HepG2 (cell line): ENCODE data around the gene SNX27. TPM values are rescaled to one million over a fixed set of nuclear protein-coding genes. Genes with fewer than 3 reads are reported as not detected.

ENCODE experiments used
- ATAC-seq: fragments of 200-7000 bp; cut with Tn5 transposase; 3 replicates; pipeline ENCODE4 v1.9.1; 2020; ENCODE audit warnings: mild to moderate bottlenecking, moderate library complexity
- BruUV-seq: library from RNA; stranded (reverse); fragments of 400-500 nt; replicated peaks from 2 replicates; lab custom pipeline; 2021; lab: Mats Ljungman, UMichigan
- CTCF ChIA-PET: fragments of 300-600 bp; formaldehyde crosslinking; extraction: SDS; loops from one replicate; lab custom pipeline; 2021; ENCODE audit warnings: low total read pairs, inconsistent platforms, low intra/inter-chr PET ratio; lab: Yijun Ruan, JAX
- POLR2A ChIA-PET: fragments of 350-600 bp; sonication (Branson Sonifier 250); formaldehyde crosslinking; loops from one replicate; lab custom pipeline; 2020; ENCODE audit warnings: antibody characterized with exemption, inconsistent platforms; lab: Yijun Ruan, JAX
- DNase-seq: peaks from one replicate; pipeline ENCODE4 v3.0.0-alpha.2; 2015; ENCODE audit warnings: low spot score
- FAIRE-seq: peaks from 3 replicates; lab custom pipeline; 2011; peaks lifted over from hg19 to GRCh38; lab: Jason Lieb, UNC
- H2AFZ ChIP-seq: one replicate; pipeline ENCODE4 v1.6.1; 2011; ENCODE audit warnings: low read length, inconsistent platforms
- H3K27ac ChIP-seq: fragments of 300-600 bp; 3 replicates; pipeline ENCODE4 v1.8.0; 2011; ENCODE audit warnings: mixed run types, mild to moderate bottlenecking, mixed read lengths, low read length, inconsistent platforms; ENCODE audit not compliant: insufficient read depth; ENCODE audit errors: extremely low read length
- H3K27me3 ChIP-seq, 2 experiments: fragments of 200-600 bp in 1 of 2; 2 replicates in 1 of 2; 3 replicates in 1 of 2; pipeline versions ENCODE4 v1.6.0 to v1.8.0; 2011; ENCODE audit warnings: low read length in 2 of 2, mild to moderate bottlenecking in 2 of 2, moderate library complexity in 2 of 2, inconsistent platforms in 1 of 2; ENCODE audit not compliant: insufficient read depth in 2 of 2, control insufficient read depth in 1 of 2
- H3K36me3 ChIP-seq, 2 experiments: fragments of 200-600 bp in 1 of 2; replicated peaks in 1 of 2; 2 replicates in 1 of 2; 3 replicates in 1 of 2; pipeline versions ENCODE4 v1.5.1 to v1.8.0; 2011; ENCODE audit warnings: low read length in 2 of 2, inconsistent platforms in 1 of 2; ENCODE audit not compliant: insufficient read depth in 2 of 2, control insufficient read depth in 1 of 2
- H3K4me1 ChIP-seq: 2 replicates; pipeline ENCODE4 v1.5.1; 2012; ENCODE audit warnings: low read length, inconsistent platforms; ENCODE audit not compliant: insufficient read depth
- H3K4me2 ChIP-seq: 2 replicates; pipeline ENCODE4 v1.6.0; 2011; ENCODE audit warnings: low read depth, low read length, inconsistent platforms
- H3K4me3 ChIP-seq, 3 experiments: fragments of 200-600 bp in 1 of 3; sonication (generic), shearing (Covaris generic) in 1 of 3; replicated peaks in 1 of 3; 2 replicates each; pipeline ENCODE4 v1.5.1; 2011 to 2016; ENCODE audit warnings: low read length in 3 of 3, inconsistent platforms in 2 of 3, low read depth in 2 of 3, mild to moderate bottlenecking in 2 of 3, control low read depth in 1 of 3, mixed read lengths in 1 of 3; ENCODE audit not compliant: insufficient read depth in 1 of 3
- H3K79me2 ChIP-seq: one replicate; pipeline ENCODE4 v1.6.1; 2011; ENCODE audit warnings: low read length, inconsistent platforms; ENCODE audit not compliant: insufficient read depth
- H3K9ac ChIP-seq: 2 replicates; pipeline ENCODE4 v1.6.0; 2011; ENCODE audit warnings: mild to moderate bottlenecking, low read depth, low read length, inconsistent platforms; ENCODE audit not compliant: insufficient read depth
- H3K9me3 ChIP-seq: 2 replicates; pipeline ENCODE4 v1.5.1; 2012; ENCODE audit warnings: mild to moderate bottlenecking, low read length
- H4K20me1 ChIP-seq: 2 replicates; pipeline ENCODE4 v1.6.0; 2011; ENCODE audit warnings: inconsistent platforms, mild to moderate bottlenecking, low read length, moderate library complexity; ENCODE audit not compliant: insufficient read depth
- DZIP1 ChIP-seq: sonication (generic); formaldehyde crosslinking; IDR thresholded peaks from 2 replicates; pipeline ENCODE4 v1.5.0; 2020; ENCODE audit warnings: mild to moderate bottlenecking, missing genetic modification reagents
- GMEB1 ChIP-seq: sonication (generic); formaldehyde crosslinking; IDR thresholded peaks from 2 replicates; pipeline ENCODE4 v1.5.1; 2020; ENCODE audit warnings: missing genetic modification reagents, mild to moderate bottlenecking, borderline replicate concordance
- MEIS1 ChIP-seq: sonication (generic); formaldehyde crosslinking; IDR thresholded peaks from 2 replicates; pipeline ENCODE4 v1.9.0; 2021; ENCODE audit warnings: mild to moderate bottlenecking, missing genetic modification reagents, moderate library complexity, borderline replicate concordance
- PHF20 ChIP-seq: sonication (generic); formaldehyde crosslinking; IDR thresholded peaks from 2 replicates; pipeline ENCODE4 v1.5.0; 2020; ENCODE audit warnings: mild to moderate bottlenecking, missing genetic modification reagents
- PITX1 ChIP-seq: sonication (generic); formaldehyde crosslinking; IDR thresholded peaks from 2 replicates; pipeline ENCODE4 v1.5.1; 2020; ENCODE audit warnings: mild to moderate bottlenecking, missing genetic modification reagents
- PRPF4 ChIP-seq: fragments of 200-400 bp; formaldehyde crosslinking; IDR thresholded peaks from 2 replicates; pipeline ENCODE4 v1.6.1; 2016; ENCODE audit warnings: low read length, low read depth; ENCODE audit not compliant: poor library complexity, severe bottlenecking
- SNRNP70 ChIP-seq: fragments of 200-400 bp; formaldehyde crosslinking; IDR thresholded peaks from 2 replicates; pipeline ENCODE4 v1.6.1; 2017; ENCODE audit warnings: mild to moderate bottlenecking, low read depth, low read length, moderate library complexity
- ZHX2 ChIP-seq, 2 experiments: sonication (generic) in 1 of 2; formaldehyde crosslinking in 1 of 2; IDR thresholded peaks; 2 replicates each; pipeline versions ENCODE4 v1.6.1 to v1.9.0; 2014 to 2022; ENCODE audit warnings: antibody characterized with exemption in 1 of 2, borderline replicate concordance in 1 of 2, inconsistent platforms in 1 of 2, low read depth in 1 of 2, missing genetic modification reagents in 1 of 2
- ZNF18 ChIP-seq: sonication (generic); formaldehyde crosslinking; IDR thresholded peaks from 2 replicates; pipeline ENCODE4 v1.8.0; 2022; ENCODE audit warnings: mild to moderate bottlenecking, missing genetic modification reagents; ENCODE audit not compliant: insufficient replicate concordance
- WGBS: methylation state at CpG from one replicate; pipeline ENCODE4 v1.1.6; 2017; ENCODE audit warnings: low lambda C conversion rate; 5-methylcytosine and 5-hydroxymethylcytosine counted together
- in situ Hi-C: cut with HindIII; loops from 2 replicates; pipeline ENCODE4 v1.10.0; 2017; ENCODE audit warnings: low pct_unique_long_range_greater_than_20kb; ENCODE audit not compliant: extremely low pct_ligation_motif_present
- intact Hi-C: fragments of 100-400 bp; cut with micrococcal nuclease; formaldehyde crosslinking; loops from one replicate; pipeline ENCODE4 v1.10.0; 2022; ENCODE audit not compliant: unreplicated experiment
- polyA plus RNA-seq, 8 experiments: library from polyadenylated mRNA; depleted of rRNA in 3 of 8; stranded (reverse) in 7 of 8; unstranded in 1 of 8; fragments of >200 nt; fragmentation: Illumina TruSeq in 4 of 8; extraction: Trizol in 4 of 8; gene quantifications; 2 replicates each; pipeline versions ENCODE4 v1.2.1 to v1.2.3, GENCODE V29; 2011 to 2016; ENCODE audit warnings: low read depth in 4 of 8, missing spikeins in 1 of 8, mixed read lengths in 1 of 8; ENCODE audit not compliant: insufficient read depth in 1 of 8
- total RNA-seq, 5 experiments: library from RNA; depleted of rRNA; stranded (reverse); fragments of >200 nt; fragmentation: Illumina TruSeq; extraction: Trizol; gene quantifications; 2 replicates each; pipeline ENCODE4 v1.2.3, GENCODE V29; 2016; ENCODE audit warnings: low read depth in 1 of 5

Gene SNX27
- total and polyA plus RNA-seq, 2 of the 13 experiments (the other 11 are each of a cell fraction or from before 2014, with no cell fraction given): 14.4 to 17.8 TPM

- TF ChIP-seq GMEB1 (CRISPR knock-in tag) (no peak), PITX1 (CRISPR knock-in tag) (no peak), PRPF4 (no peak), SNRNP70 (no peak)
Observed at GRCh38 chr1:151639466-151639865, 27.6 kb downstream of the SNX27 start (continued).

GRCh38 chr1:151641229-151641628 is 29.4 kb downstream of the SNX27 start:
- intact Hi-C loops: no loop called here
- Histone ChIP-seq H2AFZ (no peak overlapping the region), H4K20me1 (no peaks in the 10 kb centered on the region), H3K9me3 (no peaks in the 10 kb centered on the region), H3K4me2 (no peak overlapping the region), H3K9ac (no peak overlapping the region), H3K79me2 (peaks cover 7% of the 10 kb centered on the region), H3K4me1 (peaks cover 38% of the 10 kb centered on the region), H3K4me3 (no peak overlapping the region), H3K27ac (no peak overlapping the region), H3K27me3 (no peaks in the 10 kb centered on the region), H3K36me3 (peaks cover 0 to 8% of the 10 kb centered on the region in 2 experiments; a peak in 2 of 5 replicates)
- ATAC-seq: no peak
- ChIA-PET CTCF (no interaction called here), POLR2A (no interaction called here)
- no TSS peak for BruUV-seq
- in situ Hi-C loops: no loop called here
- no peak for DNase-seq
- FAIRE-seq: no peak
- 94% methylated on average over 1 of the region's 1 CpG for WGBS
- no peak for TF ChIP-seq ZHX2 (IDR thresholded peaks at IDR 0.05; ENCODE audit: low read depth)
- no peak for TF ChIP-seq ZHX2 (CRISPR knock-in tag; IDR thresholded peaks at IDR 0.05; ENCODE audit: borderline replicate concordance)
- no peak for TF ChIP-seq ZNF18 (CRISPR knock-in tag)
- TF ChIP-seq MEIS1 (CRISPR knock-in tag): no peak
- TF ChIP-seq PHF20 (CRISPR knock-in tag): no peak
- TF ChIP-seq DZIP1 (CRISPR knock-in tag): no peak
